Breast epithelium (tissue), 3 donors: ENCODE results near the gene DCLK1.

Source experiments
- POLR2A ChIP-seq: fragments of 450-650 bp; IDR thresholded peaks from one replicate; pipeline ENCODE4 v1.6.1; 2016; ENCODE audit warnings: antibody characterized with exemption, mild to moderate bottlenecking, moderate library complexity
- TF ChIP-seq, protein P1 (sequence below), 3 donors: fragments of 450-650 bp; IDR thresholded peaks; one replicate each; pipeline ENCODE4 v1.5.1; 2016 to 2017; ENCODE audit warnings: antibody characterized with exemption in 3 of 3, mild to moderate bottlenecking in 3 of 3, moderate library complexity in 3 of 3

DNA sequence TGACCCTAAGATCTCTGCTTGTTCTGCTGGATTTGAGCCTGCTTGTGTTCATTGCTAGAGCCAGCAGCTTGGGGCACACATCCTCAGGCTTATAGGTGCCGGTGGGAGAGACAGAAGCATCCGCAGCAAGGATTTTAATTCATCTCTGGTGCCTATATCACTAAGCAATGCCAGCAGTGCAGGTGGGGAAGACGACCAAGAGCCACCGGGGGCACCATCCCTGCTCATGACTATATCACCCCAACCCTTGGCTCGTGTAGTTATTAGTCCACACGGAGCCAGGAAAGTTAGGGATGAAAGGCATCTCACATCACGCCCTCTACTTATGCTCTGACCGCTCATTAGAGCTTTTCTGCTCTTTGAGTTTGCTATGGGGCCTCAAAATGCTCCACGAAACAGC is 298.2 kb downstream of the DCLK1 start:
- no peak for TF ChIP-seq POLR2A
- TF ChIP-seq, protein P1, sequence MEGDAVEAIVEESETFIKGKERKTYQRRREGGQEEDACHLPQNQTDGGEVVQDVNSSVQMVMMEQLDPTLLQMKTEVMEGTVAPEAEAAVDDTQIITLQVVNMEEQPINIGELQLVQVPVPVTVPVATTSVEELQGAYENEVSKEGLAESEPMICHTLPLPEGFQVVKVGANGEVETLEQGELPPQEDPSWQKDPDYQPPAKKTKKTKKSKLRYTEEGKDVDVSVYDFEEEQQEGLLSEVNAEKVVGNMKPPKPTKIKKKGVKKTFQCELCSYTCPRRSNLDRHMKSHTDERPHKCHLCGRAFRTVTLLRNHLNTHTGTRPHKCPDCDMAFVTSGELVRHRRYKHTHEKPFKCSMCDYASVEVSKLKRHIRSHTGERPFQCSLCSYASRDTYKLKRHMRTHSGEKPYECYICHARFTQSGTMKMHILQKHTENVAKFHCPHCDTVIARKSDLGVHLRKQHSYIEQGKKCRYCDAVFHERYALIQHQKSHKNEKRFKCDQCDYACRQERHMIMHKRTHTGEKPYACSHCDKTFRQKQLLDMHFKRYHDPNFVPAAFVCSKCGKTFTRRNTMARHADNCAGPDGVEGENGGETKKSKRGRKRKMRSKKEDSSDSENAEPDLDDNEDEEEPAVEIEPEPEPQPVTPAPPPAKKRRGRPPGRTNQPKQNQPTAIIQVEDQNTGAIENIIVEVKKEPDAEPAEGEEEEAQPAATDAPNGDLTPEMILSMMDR (IDR thresholded peaks at IDR 0.05): no peak
